HepG2 (cell line): Measurements from ENCODE around the gene NPNT.

Experiments used
- ATF2 ChIP-seq: sonication (generic); formaldehyde crosslinking; IDR thresholded peaks from 2 replicates; pipeline ENCODE4 v1.4.0; 2020; ENCODE audit warnings: missing genetic modification reagents
- CEBPB ChIP-seq: IDR thresholded peaks from 2 replicates; pipeline ENCODE4 v1.6.1; 2011; ENCODE audit warnings: low read depth, low read length, improper control_type of control experiment, borderline replicate concordance
- EP300 ChIP-seq, 3 experiments: sonication (generic) in 1 of 3; formaldehyde crosslinking in 1 of 3; IDR thresholded peaks; 2 replicates each; pipeline versions ENCODE4 v1.5.1 to v1.6.1; 2011 to 2020; ENCODE audit warnings: low read depth in 2 of 3, low read length in 2 of 3, borderline replicate concordance in 1 of 3, improper control_type of control experiment in 1 of 3, mild to moderate bottlenecking in 1 of 3, missing genetic modification reagents in 1 of 3, moderate library complexity in 1 of 3
- EZH2 ChIP-seq: conservative IDR thresholded peaks from 2 replicates; pipeline ENCODE4 v1.6.1; 2012; ENCODE audit warnings: mild to moderate bottlenecking, low read depth, low read length, moderate library complexity
- HDAC2 ChIP-seq: sonication (generic); formaldehyde crosslinking; IDR thresholded peaks from 2 replicates; pipeline ENCODE4 v1.4.0; 2020; ENCODE audit warnings: missing genetic modification reagents
- HOXA3 ChIP-seq: sonication (generic); formaldehyde crosslinking; IDR thresholded peaks from 2 replicates; pipeline ENCODE4 v1.5.0; 2020; ENCODE audit warnings: missing genetic modification reagents
- MXI1 ChIP-seq: IDR thresholded peaks from 3 replicates; pipeline ENCODE4 v1.6.1; 2012; ENCODE audit warnings: low read depth, low read length, inconsistent platforms, borderline replicate concordance
- POLR2A ChIP-seq, 2 experiments: IDR thresholded peaks; 2 replicates each; pipeline ENCODE4 v1.6.1; 2011; ENCODE audit warnings: low read depth in 2 of 2, low read length in 2 of 2, mild to moderate bottlenecking in 1 of 2, moderate library complexity in 1 of 2; ENCODE audit not compliant: insufficient read depth in 1 of 2
- TEAD3 ChIP-seq: optimal IDR thresholded peaks from 2 replicates; pipeline ENCODE3; 2016; ENCODE audit warnings: borderline replicate concordance
- ZNF343 ChIP-seq: sonication (generic); formaldehyde crosslinking; IDR thresholded peaks from 2 replicates; pipeline ENCODE4 v1.4.0; 2020; ENCODE audit warnings: mild to moderate bottlenecking, missing genetic modification reagents
- ZNF850 ChIP-seq: sonication (generic); formaldehyde crosslinking; conservative IDR thresholded peaks from 2 replicates; pipeline ENCODE4 v1.9.0; 2021; ENCODE audit warnings: mild to moderate bottlenecking, missing genetic modification reagents
- TF ChIP-seq, protein P1 (sequence below): sonication (generic); formaldehyde crosslinking; IDR thresholded peaks from 2 replicates; pipeline ENCODE4 v1.9.0; 2021; ENCODE audit warnings: missing genetic modification reagents, mild to moderate bottlenecking, borderline replicate concordance
- TF ChIP-seq, protein P2 (sequence below): sonication (generic); formaldehyde crosslinking; IDR thresholded peaks from 2 replicates; pipeline ENCODE4 v1.4.0; 2020; ENCODE audit warnings: low read depth, mild to moderate bottlenecking, missing genetic modification reagents

DNA sequence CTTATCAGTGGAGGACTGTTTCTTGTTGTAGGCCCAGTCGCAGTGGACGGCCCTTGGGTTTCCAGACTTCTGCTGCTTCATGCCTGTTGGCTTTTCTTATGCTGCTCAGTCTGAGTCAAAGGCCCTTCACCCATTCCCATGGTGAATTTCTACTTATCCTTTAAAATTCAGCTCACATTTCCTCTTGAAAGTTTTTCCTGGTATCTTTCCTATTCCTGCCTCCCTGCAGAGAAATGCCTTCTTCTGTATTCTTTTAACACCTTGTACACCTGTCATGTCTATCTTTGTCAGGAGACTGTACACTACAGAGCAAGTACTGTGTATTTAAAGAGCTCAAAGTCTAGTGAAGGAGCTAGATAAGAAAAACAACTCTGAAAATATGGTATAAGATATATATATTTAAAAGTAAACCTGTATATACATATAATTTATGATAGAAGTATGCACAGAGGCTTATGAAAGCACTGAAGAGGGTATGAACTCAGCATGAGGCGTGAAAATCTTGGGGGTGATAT lies 22.0 kb downstream of the NPNT start:
- TF ChIP-seq ZNF343 (no peak), HDAC2 (CRISPR knock-in tag) (no peak), EZH2 (no peak), EP300 (IDR thresholded peaks at IDR 0.05; ENCODE audit: low read depth in 2 of 2, low read length in 2 of 2) (no peak), EP300 (CRISPR knock-in tag; IDR thresholded peaks at IDR 0.05; ENCODE audit: borderline replicate concordance) (no peak), ZNF850 (no peak), ATF2 (CRISPR knock-in tag) (no peak), CEBPB (no peak), TEAD3 (no peak), POLR2A (IDR thresholded peaks at IDR 0.05; ENCODE audit: insufficient read depth in 1 of 2, low read depth in 2 of 2, low read length in 2 of 2) (no peak), HOXA3 (CRISPR knock-in tag) (no peak), MXI1 (no peak)
- TF ChIP-seq, protein P1, sequence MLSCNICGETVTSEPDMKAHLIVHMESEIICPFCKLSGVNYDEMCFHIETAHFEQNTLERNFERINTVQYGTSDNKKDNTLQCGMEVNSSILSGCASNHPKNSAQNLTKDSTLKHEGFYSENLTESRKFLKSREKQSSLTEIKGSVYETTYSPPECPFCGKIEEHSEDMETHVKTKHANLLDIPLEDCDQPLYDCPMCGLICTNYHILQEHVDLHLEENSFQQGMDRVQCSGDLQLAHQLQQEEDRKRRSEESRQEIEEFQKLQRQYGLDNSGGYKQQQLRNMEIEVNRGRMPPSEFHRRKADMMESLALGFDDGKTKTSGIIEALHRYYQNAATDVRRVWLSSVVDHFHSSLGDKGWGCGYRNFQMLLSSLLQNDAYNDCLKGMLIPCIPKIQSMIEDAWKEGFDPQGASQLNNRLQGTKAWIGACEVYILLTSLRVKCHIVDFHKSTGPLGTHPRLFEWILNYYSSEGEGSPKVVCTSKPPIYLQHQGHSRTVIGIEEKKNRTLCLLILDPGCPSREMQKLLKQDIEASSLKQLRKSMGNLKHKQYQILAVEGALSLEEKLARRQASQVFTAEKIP: no peak
- TF ChIP-seq, protein P2, sequence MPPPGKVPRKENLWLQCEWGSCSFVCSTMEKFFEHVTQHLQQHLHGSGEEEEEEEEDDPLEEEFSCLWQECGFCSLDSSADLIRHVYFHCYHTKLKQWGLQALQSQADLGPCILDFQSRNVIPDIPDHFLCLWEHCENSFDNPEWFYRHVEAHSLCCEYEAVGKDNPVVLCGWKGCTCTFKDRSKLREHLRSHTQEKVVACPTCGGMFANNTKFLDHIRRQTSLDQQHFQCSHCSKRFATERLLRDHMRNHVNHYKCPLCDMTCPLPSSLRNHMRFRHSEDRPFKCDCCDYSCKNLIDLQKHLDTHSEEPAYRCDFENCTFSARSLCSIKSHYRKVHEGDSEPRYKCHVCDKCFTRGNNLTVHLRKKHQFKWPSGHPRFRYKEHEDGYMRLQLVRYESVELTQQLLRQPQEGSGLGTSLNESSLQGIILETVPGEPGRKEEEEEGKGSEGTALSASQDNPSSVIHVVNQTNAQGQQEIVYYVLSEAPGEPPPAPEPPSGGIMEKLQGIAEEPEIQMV (CRISPR knock-in tag): no peak
